Measurements from ENCODE around the gene KIAA2012. TPM values are rescaled to one million over a fixed set of nuclear protein-coding genes. Genes with fewer than 3 reads are reported as not detected.

The KIAA2012 gene
- polyA plus RNA-seq, 3 donors = not detected

- no peaks in the 10 kb centered on the region for H3K79me2 ChIP-seq (ENCODE audit: insufficient read depth, low read length)
- 100% methylated on average over 3 of the region's 5 CpGs for WGBS (ENCODE audit: insufficient coverage)
- H3K36me3 Mint-ChIP-seq = no peaks in the 10 kb centered on the region
These were observed 92.2 kb downstream of the KIAA2012 start for GRCh38 chr2:202165208-202165607.

DNA sequence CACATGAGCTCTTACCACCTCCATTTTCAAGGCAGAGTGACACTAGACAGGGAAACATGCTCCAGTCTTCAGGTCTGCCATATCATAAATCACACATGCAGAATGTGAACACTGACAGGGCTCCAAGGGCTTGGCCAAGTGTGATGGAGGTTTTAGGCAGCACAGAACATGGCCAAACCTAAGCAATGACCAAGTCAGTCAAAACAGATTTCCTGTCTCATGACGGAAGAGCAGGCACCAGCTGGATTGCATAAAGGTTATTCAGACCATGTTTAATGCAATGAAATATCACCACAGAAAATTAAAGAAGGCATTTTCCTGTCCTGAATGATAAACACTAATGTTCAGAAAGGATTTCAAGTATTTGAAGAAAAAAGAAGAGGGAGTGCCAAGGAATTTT, 92.9 kb downstream of the KIAA2012 start:
- H2AFZ ChIP-seq (ENCODE audit: insufficient read depth, low read depth, low read length, poor library complexity, severe bottlenecking) = no peak overlapping the region
- no peak overlapping the region for H3K4me3 Mint-ChIP-seq
- DNase-seq = no peak
- H3K4me3 ChIP-seq (replicated peaks in 1 of 3; ENCODE audit: low read depth in 2 of 3, low read length in 3 of 3) = no peak overlapping the region
- no peak overlapping the region for H3K4me2 ChIP-seq (replicated peaks; ENCODE audit: extremely low read depth, low read length, poor library complexity, severe bottlenecking)
- peaks cover 0 to 8% of the 10 kb centered on the region in 2 donors for H3K27me3 ChIP-seq (ENCODE audit: control insufficient read depth in 2 of 2, insufficient read depth in 2 of 2, low read length in 2 of 2)
- H3K27me3 Mint-ChIP-seq (ENCODE audit: low read depth in 3 of 3) = peaks cover 4 to 12% (median 7%) of the 10 kb centered on the region in 3 donors
- H3K9me3 ChIP-seq (replicated peaks in 1 of 2; ENCODE audit: control insufficient read depth in 1 of 2, insufficient read depth in 1 of 2, low read length in 2 of 2) = no peaks in the 10 kb centered on the region
- no peaks in the 10 kb centered on the region for H4K20me1 ChIP-seq (ENCODE audit: insufficient read depth, low read length)
- no peak overlapping the region for H3K27ac Mint-ChIP-seq
- H3K9ac ChIP-seq (ENCODE audit: insufficient read depth, low read length, poor library complexity, severe bottlenecking) = no peak overlapping the region
- no peaks in the 10 kb centered on the region for H3K79me2 ChIP-seq (ENCODE audit: insufficient read depth, low read length)
- no CpG with 5 or more reads among the region's 1 CpG for WGBS (ENCODE audit: insufficient coverage)
- H3K27ac ChIP-seq (ENCODE audit: low read depth in 1 of 2, low read length in 2 of 2) = no peak overlapping the region
- TF ChIP-seq, protein P1, sequence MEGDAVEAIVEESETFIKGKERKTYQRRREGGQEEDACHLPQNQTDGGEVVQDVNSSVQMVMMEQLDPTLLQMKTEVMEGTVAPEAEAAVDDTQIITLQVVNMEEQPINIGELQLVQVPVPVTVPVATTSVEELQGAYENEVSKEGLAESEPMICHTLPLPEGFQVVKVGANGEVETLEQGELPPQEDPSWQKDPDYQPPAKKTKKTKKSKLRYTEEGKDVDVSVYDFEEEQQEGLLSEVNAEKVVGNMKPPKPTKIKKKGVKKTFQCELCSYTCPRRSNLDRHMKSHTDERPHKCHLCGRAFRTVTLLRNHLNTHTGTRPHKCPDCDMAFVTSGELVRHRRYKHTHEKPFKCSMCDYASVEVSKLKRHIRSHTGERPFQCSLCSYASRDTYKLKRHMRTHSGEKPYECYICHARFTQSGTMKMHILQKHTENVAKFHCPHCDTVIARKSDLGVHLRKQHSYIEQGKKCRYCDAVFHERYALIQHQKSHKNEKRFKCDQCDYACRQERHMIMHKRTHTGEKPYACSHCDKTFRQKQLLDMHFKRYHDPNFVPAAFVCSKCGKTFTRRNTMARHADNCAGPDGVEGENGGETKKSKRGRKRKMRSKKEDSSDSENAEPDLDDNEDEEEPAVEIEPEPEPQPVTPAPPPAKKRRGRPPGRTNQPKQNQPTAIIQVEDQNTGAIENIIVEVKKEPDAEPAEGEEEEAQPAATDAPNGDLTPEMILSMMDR (IDR thresholded peaks at IDR 0.05) = no peak
- H3K9me3 Mint-ChIP-seq = peaks cover 0 to 1% (median 0%) of the 10 kb centered on the region in 7 donors
- intact Hi-C loops (cut with micrococcal nuclease) = no loop called here
- peaks cover 2% of the 10 kb centered on the region for H3K4me1 Mint-ChIP-seq
- no peaks in the 10 kb centered on the region for H3K36me3 Mint-ChIP-seq
- H3K4me1 ChIP-seq (ENCODE audit: control insufficient read depth in 1 of 2, insufficient read depth in 2 of 2, low read length in 2 of 2) = no peaks in the 10 kb centered on the region
- H3K36me3 ChIP-seq (replicated peaks in 1 of 2; ENCODE audit: control insufficient read depth in 1 of 2, insufficient read depth in 2 of 2, low read length in 2 of 2) = no peaks in the 10 kb centered on the region

More at GRCh38 chr2:202165208-202165607, 92.2 kb downstream of the KIAA2012 start:
- no peak overlapping the region for H3K4me3 Mint-ChIP-seq
- no peak overlapping the region for H3K27ac Mint-ChIP-seq
- Histone ChIP-seq H3K9me3 (replicated peaks in 1 of 2; ENCODE audit: control insufficient read depth in 1 of 2, insufficient read depth in 1 of 2, low read length in 2 of 2) (no peaks in the 10 kb centered on the region), H4K20me1 (ENCODE audit: insufficient read depth, low read length) (no peaks in the 10 kb centered on the region), H2AFZ (ENCODE audit: insufficient read depth, low read depth, low read length, poor library complexity, severe bottlenecking) (no peak overlapping the region), H3K4me3 (replicated peaks in 1 of 3; ENCODE audit: low read depth in 2 of 3, low read length in 3 of 3) (no peak overlapping the region), H3K27ac (ENCODE audit: low read depth in 1 of 2, low read length in 2 of 2) (no peak overlapping the region), H3K9ac (ENCODE audit: insufficient read depth, low read length, poor library complexity, severe bottlenecking) (no peak overlapping the region), H3K4me2 (replicated peaks; ENCODE audit: extremely low read depth, low read length, poor library complexity, severe bottlenecking) (no peak overlapping the region), H3K4me1 (ENCODE audit: control insufficient read depth in 1 of 2, insufficient read depth in 2 of 2, low read length in 2 of 2) (no peaks in the 10 kb centered on the region), H3K36me3 (replicated peaks in 1 of 2; ENCODE audit: control insufficient read depth in 1 of 2, insufficient read depth in 2 of 2, low read length in 2 of 2) (no peaks in the 10 kb centered on the region), H3K27me3 (ENCODE audit: control insufficient read depth in 2 of 2, insufficient read depth in 2 of 2, low read length in 2 of 2) (peaks cover 0 to 2% of the 10 kb centered on the region in 2 donors)
- peaks cover 1 to 6% (median 2%) of the 10 kb centered on the region in 3 donors for H3K27me3 Mint-ChIP-seq (ENCODE audit: low read depth in 3 of 3)
- DNase-seq = no peak
- intact Hi-C loops (cut with micrococcal nuclease) = no loop called here
- TF ChIP-seq, protein P1 (IDR thresholded peaks at IDR 0.05) = no peak
- H3K9me3 Mint-ChIP-seq = no peaks in the 10 kb centered on the region
- no peaks in the 10 kb centered on the region for H3K4me1 Mint-ChIP-seq

Measured in CD14-positive monocyte (primary cell).